Activated CD4-positive, alpha-beta T cell treated with anti-CD3 and anti-CD28 coated beads for 36 hours (primary cell): ENCODE results near the gene HECTD1. TPM values are rescaled to one million over a fixed set of nuclear protein-coding genes. Genes with fewer than 3 reads are reported as not detected.

ENCODE experiments used
- total RNA-seq, 2 experiments: library from RNA; stranded (reverse); gene quantifications; one replicate each; pipeline ENCODE4 v1.2.3, GENCODE V29; 2021

The HECTD1 gene
- total RNA-seq, 2 experiments from 2014 or later = 87.1 to 89.5 TPM

Other genes with a start within 250 kb of the HECTD1 start
- 1 to 10 TPM; 4.0 to 5.9 TPM for gene AP4S1, start 182.1 kb downstream of the HECTD1 start, total RNA-seq
- 10 to 100 TPM; 17.9 to 22.5 TPM for gene STRN3, start 181.4 kb downstream of the HECTD1 start, total RNA-seq
- gene HEATR5A, start 212.8 kb upstream of the HECTD1 start, total RNA-seq = 1 to 10 TPM; 8.5 to 9.4 TPM
- gene DTD2, start 249.7 kb upstream of the HECTD1 start, total RNA-seq = 10 to 100 TPM; 17.5 to 21.6 TPM